HUES64 (cell line): Measurements from ENCODE around the gene PIEZO2.

Source experiments
- H3K27ac ChIP-seq: 2 replicates; pipeline ENCODE4 v1.7.0; 2013; ENCODE audit warnings: low read depth, low read length, inconsistent platforms
- H3K27me3 ChIP-seq: 2 replicates; pipeline ENCODE4 v1.6.1; 2013; ENCODE audit warnings: mild to moderate bottlenecking, low read length; ENCODE audit not compliant: insufficient read depth
- H3K36me3 ChIP-seq: 2 replicates; pipeline ENCODE4 v1.6.1; 2013; ENCODE audit warnings: mild to moderate bottlenecking, low read length; ENCODE audit not compliant: insufficient read depth
- H3K4me1 ChIP-seq: 2 replicates; pipeline ENCODE4 v1.6.1; 2013; ENCODE audit warnings: mild to moderate bottlenecking, low read length, moderate library complexity; ENCODE audit not compliant: insufficient read depth
- H3K4me3 ChIP-seq: 2 replicates; pipeline ENCODE4 v1.5.1; 2013; ENCODE audit warnings: mild to moderate bottlenecking, low read length, moderate library complexity
- H3K9ac ChIP-seq: 2 replicates; pipeline ENCODE4 v1.6.1; 2013; ENCODE audit warnings: mild to moderate bottlenecking, low read depth, low read length
- H3K9me3 ChIP-seq: 2 replicates; pipeline ENCODE4 v1.6.1; 2013; ENCODE audit warnings: low read depth, low read length; ENCODE audit not compliant: insufficient read depth
- WGBS: fragments of 150-250, 120-280 bp; methylation state at CpG from one replicate; pipeline ENCODE4 v1.1.7; 2013; ENCODE audit warnings: missing lambda C conversion rate; 5-methylcytosine and 5-hydroxymethylcytosine counted together

PIEZO2 gene

DNA sequence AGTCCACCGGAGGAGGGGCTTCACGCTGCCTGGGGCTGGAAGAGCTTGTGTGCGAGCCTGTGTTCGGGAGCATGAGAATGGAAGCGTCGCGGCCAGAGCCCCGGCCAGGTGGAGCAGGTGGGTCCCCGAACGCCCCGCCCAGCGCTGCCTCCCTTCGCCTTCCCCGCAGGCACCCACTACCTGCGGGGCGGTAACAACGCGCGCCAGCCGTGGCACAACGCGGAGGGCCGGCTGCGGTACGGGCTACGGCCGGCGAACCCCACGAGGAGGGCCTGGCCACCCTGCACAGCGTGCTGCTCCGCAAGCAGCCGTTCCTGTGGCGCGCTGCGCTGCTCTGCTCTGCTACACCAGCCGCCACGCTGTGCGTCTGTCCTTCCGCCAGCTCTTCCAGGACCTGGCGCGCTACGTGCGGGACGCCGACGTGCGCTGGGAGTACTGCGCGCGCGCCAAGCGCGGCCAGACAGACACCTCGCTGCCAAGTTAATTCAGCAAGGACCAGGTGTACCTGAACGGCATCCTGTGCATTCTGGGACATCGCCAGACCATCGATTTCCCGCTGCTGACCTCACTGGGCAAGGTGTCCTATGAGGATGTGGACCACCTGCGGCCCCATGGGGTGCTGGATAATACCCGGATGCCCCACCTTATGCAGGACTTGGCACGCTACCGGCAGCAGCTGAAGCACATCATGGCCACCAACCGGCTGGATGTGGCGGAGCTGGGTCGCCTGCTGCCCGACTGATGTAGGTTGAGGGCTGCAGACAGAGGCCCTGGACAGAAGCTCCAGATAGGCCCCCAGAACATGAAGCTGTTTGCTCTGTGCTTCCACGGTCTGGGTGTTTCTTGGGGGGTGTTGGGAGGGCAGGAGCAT, 422.9 kb downstream of the PIEZO2 start:
- Histone ChIP-seq H3K4me1 (no peaks in the 10 kb centered on the region; the same call in 1 of the 2 replicates), H3K27ac (no peak overlapping the region), H3K36me3 (no peaks in the 10 kb centered on the region), H3K4me3 (no peak overlapping the region), H3K27me3 (no peaks in the 10 kb centered on the region), H3K9me3 (no peaks in the 10 kb centered on the region), H3K9ac (no peak overlapping the region)
- 97% methylated on average over 67 of the region's 67 CpGs for WGBS

GRCh38 chr18:10724666-10725065, 424.7 kb downstream of the PIEZO2 start:
- 95% methylated on average over 18 of the region's 18 CpGs for WGBS
- Histone ChIP-seq H3K4me1 (no peaks in the 10 kb centered on the region), H3K36me3 (no peaks in the 10 kb centered on the region), H3K27ac (no peak overlapping the region), H3K27me3 (no peaks in the 10 kb centered on the region), H3K9me3 (no peaks in the 10 kb centered on the region), H3K9ac (no peak overlapping the region), H3K4me3 (no peak overlapping the region)

- H3K27me3 ChIP-seq = no peaks in the 10 kb centered on the region
- WGBS = 95% methylated on average over 4 of the region's 4 CpGs
- no peaks in the 10 kb centered on the region for H3K4me1 ChIP-seq
- no peak overlapping the region for H3K27ac ChIP-seq
- no peak overlapping the region for H3K4me3 ChIP-seq
- H3K36me3 ChIP-seq = no peaks in the 10 kb centered on the region
- no peak overlapping the region for H3K9ac ChIP-seq
- H3K9me3 ChIP-seq = no peaks in the 10 kb centered on the region
Measured at GRCh38 chr18:10723496-10723895, 425.9 kb downstream of the PIEZO2 start.

DNA sequence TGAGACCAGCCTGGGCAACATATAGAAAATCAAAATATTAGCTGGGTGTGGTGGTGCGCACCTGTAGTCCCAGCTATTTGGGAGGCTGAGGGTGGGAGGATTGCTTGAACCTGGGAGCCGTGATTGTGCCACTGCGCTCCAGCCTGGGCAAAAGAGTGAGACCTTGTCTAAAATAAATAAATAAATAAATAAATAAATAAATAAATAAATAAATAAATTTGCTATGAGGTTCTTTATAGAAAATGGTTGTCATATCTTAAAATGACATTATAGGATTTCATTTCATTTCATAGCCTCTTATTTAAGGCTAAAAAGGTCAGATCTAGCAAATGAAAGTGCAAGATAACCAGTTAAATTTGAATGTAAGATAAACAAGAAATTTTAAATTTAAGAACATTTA, 430.6 kb downstream of the PIEZO2 start:
- H3K9ac ChIP-seq = no peak overlapping the region
- H3K27me3 ChIP-seq = no peaks in the 10 kb centered on the region
- no peaks in the 10 kb centered on the region for H3K36me3 ChIP-seq
- H3K27ac ChIP-seq = no peak overlapping the region
- H3K4me3 ChIP-seq = no peak overlapping the region
- no peaks in the 10 kb centered on the region for H3K9me3 ChIP-seq
- no peaks in the 10 kb centered on the region for H3K4me1 ChIP-seq
- WGBS = 87% methylated on average over 2 of the region's 3 CpGs

DNA sequence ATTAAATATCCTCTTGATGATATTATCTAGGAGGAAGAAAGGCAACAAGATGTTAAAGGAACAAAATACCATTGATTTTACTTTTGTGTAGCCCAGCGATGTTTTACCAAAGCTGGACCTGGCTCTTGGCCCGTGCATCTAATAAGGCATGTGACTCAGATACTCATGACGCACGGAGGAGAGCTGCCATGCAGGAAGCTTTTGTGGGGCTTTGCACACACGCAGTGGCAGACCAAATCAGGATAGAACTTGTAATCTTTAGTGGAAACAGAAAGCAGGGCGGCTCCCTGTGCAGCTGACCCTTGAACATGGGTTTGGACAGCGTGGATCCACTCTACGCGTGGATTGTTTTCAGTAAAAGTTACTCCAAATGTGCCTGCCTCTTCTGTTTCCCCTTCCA, 433.6 kb downstream of the PIEZO2 start:
- H3K9me3 ChIP-seq = no peaks in the 10 kb centered on the region
- no peaks in the 10 kb centered on the region for H3K4me1 ChIP-seq
- no peak overlapping the region for H3K9ac ChIP-seq
- no peaks in the 10 kb centered on the region for H3K27me3 ChIP-seq
- H3K27ac ChIP-seq = no peak overlapping the region
- WGBS = 93% methylated on average over 9 of the region's 9 CpGs
- no peak overlapping the region for H3K4me3 ChIP-seq
- H3K36me3 ChIP-seq = no peaks in the 10 kb centered on the region

DNA sequence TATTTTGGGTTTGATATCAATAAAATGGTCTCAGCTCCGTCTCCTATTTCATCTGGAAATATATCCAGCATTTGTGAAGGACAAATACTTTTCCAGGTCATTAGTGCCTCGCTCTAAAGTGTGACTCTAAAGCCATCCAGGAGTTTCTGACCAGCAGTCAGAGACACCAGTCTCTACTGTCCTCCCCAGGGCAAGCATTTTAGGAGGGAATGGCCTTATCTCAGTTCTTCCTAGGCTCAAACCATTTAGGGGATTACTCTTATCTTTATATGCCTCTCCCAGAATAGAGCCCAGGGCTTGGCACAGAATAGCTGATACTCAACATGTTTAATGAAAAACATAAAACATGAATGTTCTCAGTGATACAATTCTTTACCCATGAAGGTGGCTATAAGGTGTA, 436.0 kb downstream of the PIEZO2 start:
- Histone ChIP-seq H3K9me3 (no peaks in the 10 kb centered on the region), H3K27me3 (no peaks in the 10 kb centered on the region), H3K4me3 (no peak overlapping the region), H3K27ac (no peak overlapping the region), H3K36me3 (no peaks in the 10 kb centered on the region), H3K4me1 (no peaks in the 10 kb centered on the region), H3K9ac (no peak overlapping the region)
- WGBS = 83% methylated on average over 2 of the region's 2 CpGs

DNA sequence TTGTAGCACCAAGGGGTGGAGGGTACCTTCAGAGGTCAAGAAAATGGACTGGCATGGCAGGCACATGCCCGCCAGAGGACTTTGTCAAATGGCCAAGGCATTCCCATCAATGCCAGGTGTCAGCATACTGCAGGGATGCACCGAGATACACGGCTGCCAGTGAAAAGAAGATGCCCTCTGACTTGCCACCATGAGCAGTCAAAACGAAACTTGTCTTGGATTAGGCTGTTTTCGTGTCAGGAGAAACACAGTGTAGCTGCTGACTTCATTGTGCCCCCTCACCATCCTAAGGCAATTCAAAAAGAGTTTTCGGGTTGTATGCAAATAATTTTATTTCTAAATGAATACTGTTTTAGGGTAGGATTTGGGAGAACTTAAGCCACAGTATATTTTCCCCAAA, 442.1 kb downstream of the PIEZO2 start:
- H3K9me3 ChIP-seq = no peaks in the 10 kb centered on the region
- H3K27me3 ChIP-seq = no peaks in the 10 kb centered on the region
- H3K27ac ChIP-seq = no peak overlapping the region
- H3K9ac ChIP-seq = no peak overlapping the region
- no peaks in the 10 kb centered on the region for H3K36me3 ChIP-seq
- H3K4me1 ChIP-seq = no peaks in the 10 kb centered on the region
- no peak overlapping the region for H3K4me3 ChIP-seq
- 89% methylated on average over 5 of the region's 6 CpGs for WGBS

GRCh38 chr18:10705786-10706185, 443.6 kb downstream of the PIEZO2 start:
- H3K36me3 ChIP-seq = no peaks in the 10 kb centered on the region
- no peaks in the 10 kb centered on the region for H3K27me3 ChIP-seq
- no peak overlapping the region for H3K4me3 ChIP-seq
- no peaks in the 10 kb centered on the region for H3K9me3 ChIP-seq
- no peak overlapping the region for H3K9ac ChIP-seq
- no peaks in the 10 kb centered on the region for H3K4me1 ChIP-seq
- no peak overlapping the region for H3K27ac ChIP-seq
- WGBS = 76% methylated on average over 3 of the region's 3 CpGs

GRCh38 chr18:10705291-10705690, 444.1 kb downstream of the PIEZO2 start:
- WGBS = 96% methylated on average over 17 of the region's 17 CpGs
- Histone ChIP-seq H3K27ac (no peak overlapping the region), H3K4me3 (no peak overlapping the region), H3K4me1 (no peaks in the 10 kb centered on the region), H3K36me3 (no peaks in the 10 kb centered on the region), H3K9me3 (no peaks in the 10 kb centered on the region), H3K27me3 (no peaks in the 10 kb centered on the region), H3K9ac (no peak overlapping the region)

GRCh38 chr18:10702206-10702605, 447.2 kb downstream of the PIEZO2 start:
- H3K9ac ChIP-seq = no peak overlapping the region
- H3K27ac ChIP-seq = no peak overlapping the region
- no peak overlapping the region for H3K4me3 ChIP-seq
- H3K9me3 ChIP-seq = no peaks in the 10 kb centered on the region
- H3K27me3 ChIP-seq = no peaks in the 10 kb centered on the region
- no peaks in the 10 kb centered on the region for H3K4me1 ChIP-seq
- H3K36me3 ChIP-seq = no peaks in the 10 kb centered on the region
- WGBS = 98% methylated on average over 5 of the region's 8 CpGs

- H3K4me1 ChIP-seq = no peaks in the 10 kb centered on the region
- H3K9ac ChIP-seq = no peak overlapping the region
- no peaks in the 10 kb centered on the region for H3K27me3 ChIP-seq
- H3K27ac ChIP-seq = no peak overlapping the region
- H3K36me3 ChIP-seq = no peaks in the 10 kb centered on the region
- no peaks in the 10 kb centered on the region for H3K9me3 ChIP-seq
- H3K4me3 ChIP-seq = no peak overlapping the region
- 90% methylated on average over 7 of the region's 7 CpGs for WGBS
Measured at GRCh38 chr18:10690366-10690765, 459.0 kb downstream of the PIEZO2 start.

DNA sequence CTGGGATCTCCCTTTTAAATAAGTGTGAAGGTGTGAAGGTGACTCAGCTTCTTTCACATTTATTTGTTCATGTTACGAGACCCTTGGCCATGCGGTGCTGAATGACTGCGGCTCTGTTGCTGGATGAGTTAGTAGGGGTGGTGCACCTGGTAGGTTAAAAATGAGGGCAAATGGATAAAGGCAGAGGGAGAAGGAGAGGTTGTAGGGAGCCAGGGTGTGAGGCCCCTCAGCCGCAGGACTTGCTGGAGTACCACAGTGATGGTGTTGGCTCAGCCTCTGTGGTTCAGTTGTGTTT, 459.4 kb downstream of the PIEZO2 start:
- no peak overlapping the region for H3K4me3 ChIP-seq
- H3K27ac ChIP-seq = no peak overlapping the region
- no peaks in the 10 kb centered on the region for H3K36me3 ChIP-seq
- H3K27me3 ChIP-seq = no peaks in the 10 kb centered on the region
- no peaks in the 10 kb centered on the region for H3K4me1 ChIP-seq
- 94% methylated on average over 4 of the region's 4 CpGs for WGBS
- H3K9ac ChIP-seq = no peak overlapping the region
- no peaks in the 10 kb centered on the region for H3K9me3 ChIP-seq
